Adrenal gland (tissue), 12 donors: ENCODE data around the gene TGFB1I1. TPM values are rescaled to one million over a fixed set of nuclear protein-coding genes. Genes with fewer than 3 reads are reported as not detected.

ENCODE experiments used
- DNase-seq, 7 donors: peaks; one replicate each; pipeline ENCODE4 v3.0.0-alpha.2; 2019 to 2020
- H3K27ac ChIP-seq, 5 donors: fragments of 200-600 bp; sonication (generic) in 4 of 5; 1 replicate in 3 of 5; 2 replicates in 2 of 5; pipeline versions ENCODE4 v1.5.1 to v1.8.0; 2016 to 2020; ENCODE audit warnings: mild to moderate bottlenecking in 1 of 5
- H3K27me3 ChIP-seq: fragments of 200-600 bp; 2 replicates; pipeline ENCODE4 v1.8.0; 2021
- H3K36me3 ChIP-seq, 2 donors: fragments of 200-600 bp; replicated peaks in 1 of 2; 1 replicate in 1 of 2; 2 replicates in 1 of 2; pipeline versions ENCODE4 v1.5.1 to v1.8.0; 2018 to 2022
- H3K4me1 ChIP-seq, 2 donors: fragments of 200-600 bp; replicated peaks in 1 of 2; 1 replicate in 1 of 2; 2 replicates in 1 of 2; pipeline versions ENCODE4 v1.5.1 to v1.8.0; 2018 to 2021
- H3K4me3 ChIP-seq, 4 donors: fragments of 200-600 bp; sonication (generic) in 3 of 4; one replicate each; pipeline ENCODE4 v1.5.1; 2016 to 2018
- H3K9me3 ChIP-seq, 3 donors: fragments of 200-600 bp; sonication (generic) in 1 of 3; replicated peaks in 1 of 3; 1 replicate in 2 of 3; 2 replicates in 1 of 3; pipeline versions ENCODE4 v1.5.1 to v1.8.0; 2016 to 2021
- CTCF ChIP-seq, 6 experiments: fragments of 450-650 bp in 4 of 6; fragments of 200-600 bp in 2 of 6; sonication (generic) in 1 of 6; IDR thresholded peaks; 1 replicate in 5 of 6; 2 replicates in 1 of 6; pipeline versions ENCODE4 v1.5.1 to v1.8.0; 2016 to 2021; ENCODE audit warnings: antibody characterized with exemption in 6 of 6, mild to moderate bottlenecking in 2 of 6, moderate library complexity in 1 of 6
- POLR2A ChIP-seq, 2 donors: fragments of 450-650 bp; IDR thresholded peaks; one replicate each; pipeline ENCODE4 v1.6.1; 2017; ENCODE audit warnings: antibody characterized with exemption in 2 of 2, mild to moderate bottlenecking in 2 of 2, moderate library complexity in 1 of 2
- WGBS, 4 donors: extraction: QIAGEN DNeasy Blood & Tissue Kit in 2 of 4; methylation state at CpG; one replicate each; pipeline versions ENCODE4 v1.1.5 to v1.1.7; 2013 to 2017; 5-methylcytosine and 5-hydroxymethylcytosine counted together
- intact Hi-C, 2 donors: fragments of 100-400 bp; cut with DNase I; formaldehyde crosslinking; loops; one replicate each; pipeline versions ENCODE4 v1.14.1 to v1.15.0; 2022 to 2023
- polyA plus RNA-seq, 3 donors: library from polyadenylated mRNA; stranded (reverse); fragments of 200-250 nt in 2 of 3; fragments of 350-450 nt in 1 of 3; fragmentation: Illumina TruSeq in 1 of 3; extraction: RNeasy Lipid Tissue Mini Kit (QIAGEN cat#74804) in 1 of 3; gene quantifications; one replicate each; pipeline ENCODE4 v1.2.3, GENCODE V29; 2013 to 2014
- total RNA-seq, 9 donors: library from RNA; depleted of rRNA in 4 of 9; stranded (reverse); fragments of >200 nt in 4 of 9; fragments of 120-200 nt in 1 of 9; fragmentation: NEBNext Ultra II Directional in 1 of 9; extraction: Animal tissue kit (Norgen Biotek cat#: 25700) in 1 of 9; gene quantifications; one replicate each; pipeline versions ENCODE4 v1.1.0 to v1.2.4, GENCODE V29; 2013 to 2023
- donor health status: healthy with polysubstance abuse.
- donor health status: Bipolar disorder and iron deficiency.
- donor health status: DM: yes; HTN: yes; CAD: no.
- donor health status: DM: no; HTN: no; CAD: no.
- donor health status: DM: no; HTN: no; CAD: no.
- donor health status: DM: yes; HTN: yes; CAD: no.

Gene TGFB1I1
- total and polyA plus RNA-seq, 12 donors = 4.5 to 62.7 (median 31.3) TPM

- H3K27ac ChIP-seq = peak within 1 kb of the TSS; percentile 62 to 92 (median 89)
- no peak for TF ChIP-seq CTCF (IDR thresholded peaks at IDR 0.05)
- peak; percentile 68 to 81 for TF ChIP-seq POLR2A (IDR thresholded peaks at IDR 0.05)
- intact Hi-C loops = loop anchor here in 1 of 2 donors (10.0 kb wide), 1 partner anchor 207 kb away; a partner anchor contains a TSS
- peaks cover 0 to 7% of the 10 kb centered on the region in 2 donors for H3K36me3 ChIP-seq
- H3K4me1 ChIP-seq = peaks cover 7 to 28% of the 10 kb centered on the region in 2 donors
- peak; percentile 89 to 94 (median 92) for DNase-seq
- peak within 1 kb of the TSS; percentile 36 to 96 (median 91) for H3K4me3 ChIP-seq
- 0 to 3% (median 1%) methylated on average over 7 to 65 of the region's 65 CpGs for WGBS, 4 donors
- H3K9me3 ChIP-seq = no peaks in the 10 kb centered on the region
- no peaks in the 10 kb centered on the region for H3K27me3 ChIP-seq
Measured at GRCh38 chr16:31507929-31508705, 36.2 kb downstream of the TGFB1I1 start, which contains the start of gene RUSF1. Gene RUSF1, minus strand, starts transcription at chr16:31508391. Its CDS starts 18 bp downstream, at chr16:31508373.

GRCh38 chr16:31508706-31509195 is 36.8 kb downstream of the TGFB1I1 start:
- H3K4me1 ChIP-seq = peaks cover 7 to 28% of the 10 kb centered on the region in 2 donors
- peak overlapping the region; percentile 36 to 96 (median 91) for H3K4me3 ChIP-seq
- H3K27me3 ChIP-seq = no peaks in the 10 kb centered on the region
- TF ChIP-seq CTCF (IDR thresholded peaks at IDR 0.05) (no peak), POLR2A (IDR thresholded peaks at IDR 0.05) (no peak)
- peaks cover 0 to 7% of the 10 kb centered on the region in 2 donors for H3K36me3 ChIP-seq
- DNase-seq = no peak
- intact Hi-C loops = loop anchor here in 1 of 2 donors (10.0 kb wide), 1 partner anchor 206 kb away; a partner anchor contains a TSS
- H3K9me3 ChIP-seq = no peaks in the 10 kb centered on the region
- 10 to 13% (median 12%) methylated on average over 6 of the region's 6 CpGs for whole genome bisulfite sequencing, 4 donors
- peak overlapping the region; percentile 62 to 92 (median 89) for H3K27ac ChIP-seq

GRCh38 chr16:31513126-31513525 is 41.2 kb downstream of the TGFB1I1 start:
- no peak for TF ChIP-seq CTCF (IDR thresholded peaks at IDR 0.05)
- TF ChIP-seq POLR2A (IDR thresholded peaks at IDR 0.05) = no peak
- Histone ChIP-seq H3K36me3 (no peaks in the 10 kb centered on the region), H3K9me3 (no peaks in the 10 kb centered on the region), H3K4me3 (no peak overlapping the region), H3K27me3 (no peaks in the 10 kb centered on the region), H3K4me1 (peaks cover 7 to 11% of the 10 kb centered on the region in 2 donors), H3K27ac (no peak overlapping the region)
- intact Hi-C loops = no loop called here
- no peak for DNase-seq
- WGBS, 4 donors = 68 to 85% (median 75%) methylated on average over 6 of the region's 6 CpGs

DNA sequence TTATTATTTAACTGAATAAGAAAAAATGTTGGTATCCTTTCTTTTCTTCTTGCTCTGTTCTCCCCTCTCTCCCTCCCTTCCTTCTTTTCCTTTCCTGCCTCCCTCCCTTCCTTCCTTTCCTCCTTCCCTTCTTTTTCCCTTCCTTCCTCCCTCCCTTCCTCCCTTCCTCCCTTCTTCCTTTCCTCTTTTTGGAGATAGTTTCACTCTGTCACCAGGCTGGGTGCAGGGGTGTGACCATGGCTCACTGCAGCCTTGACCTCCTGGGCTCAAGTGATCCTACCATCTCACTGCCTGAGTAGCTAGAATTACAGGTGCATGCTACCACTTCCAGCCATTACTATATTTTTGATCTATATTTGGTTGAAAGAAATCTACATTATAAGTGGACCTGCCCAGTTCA is 41.9 kb downstream of the TGFB1I1 start:
- Histone ChIP-seq H3K36me3 (no peaks in the 10 kb centered on the region), H3K4me3 (no peak overlapping the region), H3K4me1 (peaks cover 4 to 10% of the 10 kb centered on the region in 2 donors), H3K27me3 (no peaks in the 10 kb centered on the region), H3K27ac (no peak overlapping the region), H3K9me3 (no peaks in the 10 kb centered on the region)
- intact Hi-C loops = no loop called here
- no peak for TF ChIP-seq POLR2A (IDR thresholded peaks at IDR 0.05)
- TF ChIP-seq CTCF (IDR thresholded peaks at IDR 0.05) = no peak
- DNase-seq = no peak
